Uterus (tissue), 2 donors: Measurements from ENCODE around the gene DMKN.

Source experiments
- CTCF ChIP-seq, 4 experiments: fragments of 200-600 bp in 2 of 4; fragments of 450-650 bp in 2 of 4; sonication (generic) in 2 of 4; IDR thresholded peaks; one replicate each; pipeline ENCODE4 v1.5.1; 2016 to 2019; ENCODE audit warnings: antibody characterized with exemption in 4 of 4, mild to moderate bottlenecking in 2 of 4, moderate library complexity in 1 of 4
- POLR2A ChIP-seq, 2 donors: fragments of 450-650 bp; IDR thresholded peaks; one replicate each; pipeline ENCODE4 v1.6.1; 2016; ENCODE audit warnings: antibody characterized with exemption in 2 of 2, mild to moderate bottlenecking in 1 of 2, moderate library complexity in 1 of 2

- TF ChIP-seq CTCF (IDR thresholded peaks at IDR 0.05) = no peak
- TF ChIP-seq POLR2A (IDR thresholded peaks at IDR 0.05) = no peak
Measured at GRCh38 chr19:35511337-35511736, 2.1 kb downstream of the DMKN start.
